K562 (cell line): ENCODE results near the gene ZDHHC1.

Source experiments
- CTCF ChIP-seq, 3 experiments: IDR thresholded peaks in 2 of 3; conservative IDR thresholded peaks in 1 of 3; 2 replicates each; pipeline ENCODE4 v1.5.1; 2011 to 2012; ENCODE audit warnings: low read length in 3 of 3, mild to moderate bottlenecking in 3 of 3, control low read depth in 2 of 3, improper control_type of control experiment in 1 of 3, inconsistent platforms in 1 of 3, low read depth in 1 of 3, mixed read lengths in 1 of 3, moderate library complexity in 1 of 3; ENCODE audit not compliant: insufficient read depth in 2 of 3
- GTF2F1 ChIP-seq: IDR thresholded peaks from 2 replicates; pipeline ENCODE4 v1.6.1; 2011; ENCODE audit warnings: low read depth, low read length, improper control_type of control experiment
- HBP1 ChIP-seq: fragments of 450-650 bp; formaldehyde crosslinking; IDR thresholded peaks from 2 replicates; pipeline ENCODE4 v1.4.0; 2022; ENCODE audit warnings: missing genetic modification characterization
- POLR2AphosphoS5 ChIP-seq: IDR thresholded peaks from 2 replicates; pipeline ENCODE4 v1.6.1; 2011; ENCODE audit warnings: mild to moderate bottlenecking, low read depth, low read length, moderate library complexity; ENCODE audit not compliant: control insufficient read depth, insufficient read depth
- ZNF324 ChIP-seq: fragments of 250-450 bp; sonication (Bioruptor Pico); IDR thresholded peaks from 2 replicates; pipeline ENCODE4 v1.4.0; 2020; ENCODE audit warnings: mild to moderate bottlenecking

GRCh38 chr16:67449336-67449735, 33.1 kb upstream of the ZDHHC1 start:
- TF ChIP-seq CTCF (IDR thresholded peaks at IDR 0.05 in 2 of 3, conservative IDR thresholded peaks at IDR 0.05 in 1 of 3; ENCODE audit: insufficient read depth in 2 of 3, low read depth in 1 of 3, low read length in 3 of 3) (no peak), HBP1 (CRISPR knock-in tag) (no peak), ZNF324 (CRISPR knock-in tag) (no peak), POLR2AphosphoS5 (no peak), GTF2F1 (no peak)
